Measurements from ENCODE around the gene RBM5. TPM values are rescaled to one million over a fixed set of nuclear protein-coding genes. Genes with fewer than 3 reads are reported as not detected.

RBM5 gene
- total RNA-seq (100 to 1,000 TPM; 127 to 136 TPM), polyA plus RNA-seq (36.9 TPM)

GRCh38 chr3:50088725-50089608 lies at the start of gene RBM5:
TSS of gene RBM5 (plus strand) at chr3:50088919. CDS start at chr3:50090435, 1,516 bp downstream.
- H3K27ac ChIP-seq (ENCODE audit: low read depth, low read length): peak within 1 kb of the TSS; percentile 99
- peaks cover 28% of the 10 kb centered on the region for H3K4me1 ChIP-seq (ENCODE audit: insufficient read depth, low read length)
- peak; percentile 85 to 94 (median 86) for DNase-seq
- peaks cover 33 to 43% (median 38%) of the 10 kb centered on the region in 3 donors for H3K4me1 Mint-ChIP-seq
- ChIA-PET CTCF (interaction anchor here (1.0 to 1.3 kb wide), 3 partner anchors 10 to 286 kb away, joined by 3 read pairs; partner anchors contain the start of gene INKA1), POLR2A (interaction anchor here (0.6 to 0.7 kb wide), 2 partner anchors 17 to 144 kb away, joined by 3 read pairs; no protein-coding TSS in a partner anchor)
- peaks cover 8 to 51% (median 19%) of the 10 kb centered on the region in 3 donors for H3K36me3 Mint-ChIP-seq
- peak within 1 kb of the TSS; percentile 92 to 98 (median 96) for H3K4me3 Mint-ChIP-seq
- H3K27me3 Mint-ChIP-seq: peaks cover 0 to 2% of the 10 kb centered on the region in 2 donors
- peak within 1 kb of the TSS; percentile 91 to 99 (median 98) for H3K27ac Mint-ChIP-seq
- peak within 1 kb of the TSS; percentile 100 for H3K4me3 ChIP-seq (ENCODE audit: low read length)
- no peaks in the 10 kb centered on the region for H3K9me3 Mint-ChIP-seq
- peaks cover 29% of the 10 kb centered on the region for H3K36me3 ChIP-seq (ENCODE audit: insufficient read depth, low read length)
- no peaks in the 10 kb centered on the region for H3K9me3 ChIP-seq (ENCODE audit: low read length)
- H3K27me3 ChIP-seq (ENCODE audit: insufficient read depth, low read length, poor library complexity, severe bottlenecking): no peaks in the 10 kb centered on the region

DNA sequence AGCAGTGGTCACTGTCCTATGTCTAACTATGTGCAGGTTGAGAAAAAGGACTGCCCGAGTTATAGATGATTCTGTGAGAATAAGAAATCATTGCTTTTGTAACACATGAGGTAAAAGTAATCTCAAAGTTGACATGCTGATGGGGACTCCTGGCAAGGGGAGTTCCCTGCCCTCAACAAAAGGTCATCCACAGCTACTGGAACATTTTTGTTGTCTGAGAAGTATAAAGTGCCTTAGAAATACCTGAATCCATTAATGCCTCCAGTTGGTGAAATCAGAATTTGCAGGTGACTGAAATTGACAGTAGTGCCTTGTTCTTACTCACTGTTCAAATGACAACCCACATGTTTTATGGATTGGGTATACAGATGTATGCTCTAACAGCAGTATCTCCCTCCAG lies 43.7 kb upstream of the RBM5 start:
- POLR2A ChIA-PET: no interaction called here
- Mint-ChIP-seq H3K27ac (peak overlapping the region in 4 of 8 donors; percentile 29 to 88 (median 46)), H3K4me1 (peaks cover 11 to 14% (median 11%) of the 10 kb centered on the region in 3 donors), H3K36me3 (peaks cover 0 to 52% (median 3%) of the 10 kb centered on the region in 3 donors), H3K9me3 (no peaks in the 10 kb centered on the region), H3K27me3 (peaks cover 0 to 2% of the 10 kb centered on the region in 2 donors), H3K4me3 (no peak overlapping the region)
- DNase-seq: no peak
- H3K4me3 ChIP-seq (ENCODE audit: low read length): no peak overlapping the region
- no peaks in the 10 kb centered on the region for H3K9me3 ChIP-seq (ENCODE audit: low read length)
- CTCF ChIA-PET: no interaction called here
- H3K27me3 ChIP-seq (ENCODE audit: insufficient read depth, low read length, poor library complexity, severe bottlenecking): no peaks in the 10 kb centered on the region
- peaks cover 9% of the 10 kb centered on the region for H3K36me3 ChIP-seq (ENCODE audit: insufficient read depth, low read length)
- H3K4me1 ChIP-seq (ENCODE audit: insufficient read depth, low read length): no peaks in the 10 kb centered on the region
- no peak overlapping the region for H3K27ac ChIP-seq (ENCODE audit: low read depth, low read length)

DNA sequence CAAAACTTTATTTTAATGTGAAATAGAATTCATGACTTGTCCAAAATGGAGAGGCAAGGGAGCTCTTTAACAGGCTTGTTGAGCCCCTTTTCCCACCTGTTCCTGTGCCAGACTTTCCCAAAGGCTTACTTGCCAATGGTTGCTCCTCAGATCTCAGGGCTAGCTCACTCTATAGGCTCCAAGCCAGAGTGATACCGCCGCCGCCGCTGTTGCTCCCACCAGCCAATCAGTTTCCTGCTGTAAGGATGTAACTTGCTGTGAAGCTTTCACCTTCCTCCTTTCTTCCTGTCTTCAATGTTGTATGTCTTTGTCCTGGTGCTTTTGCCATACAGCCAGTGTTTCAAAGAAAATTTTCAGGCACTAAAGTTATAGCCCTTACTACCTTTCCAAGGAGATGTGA lies 41.3 kb upstream of the RBM5 start:
- Histone ChIP-seq H3K4me3 (ENCODE audit: low read length) (no peak overlapping the region), H3K4me1 (ENCODE audit: insufficient read depth, low read length) (no peaks in the 10 kb centered on the region), H3K27me3 (ENCODE audit: insufficient read depth, low read length, poor library complexity, severe bottlenecking) (no peaks in the 10 kb centered on the region), H3K27ac (ENCODE audit: low read depth, low read length) (no peak overlapping the region), H3K9me3 (ENCODE audit: low read length) (no peaks in the 10 kb centered on the region), H3K36me3 (ENCODE audit: insufficient read depth, low read length) (peaks cover 10% of the 10 kb centered on the region)
- Mint-ChIP-seq H3K4me1 (peaks cover 0 to 6% (median 0%) of the 10 kb centered on the region in 3 donors), H3K27me3 (no peaks in the 10 kb centered on the region), H3K27ac (peak overlapping the region in 1 of 8 donors; percentile 38), H3K36me3 (peaks cover 0 to 62% (median 13%) of the 10 kb centered on the region in 3 donors), H3K4me3 (no peak overlapping the region), H3K9me3 (no peaks in the 10 kb centered on the region)
- DNase-seq: no peak
- POLR2A ChIA-PET: no interaction called here
- CTCF ChIA-PET: interaction anchor here (1.2 kb wide), 1 partner anchor 10 kb away, joined by 4 read pairs; no protein-coding TSS in a partner anchor

GRCh38 chr3:50050361-50050760 lies 38.4 kb upstream of the RBM5 start:
- Mint-ChIP-seq H3K4me1 (peaks cover 0 to 6% (median 0%) of the 10 kb centered on the region in 3 donors), H3K27me3 (peaks cover 0 to 2% of the 10 kb centered on the region in 2 donors), H3K27ac (peak overlapping the region in 3 of 8 donors; percentile 6 to 58 (median 7)), H3K36me3 (peaks cover 0 to 73% (median 19%) of the 10 kb centered on the region in 3 donors), H3K4me3 (no peak overlapping the region), H3K9me3 (no peaks in the 10 kb centered on the region)
- peaks cover 13% of the 10 kb centered on the region for H3K36me3 ChIP-seq (ENCODE audit: insufficient read depth, low read length)
- CTCF ChIA-PET: no interaction called here
- H3K27ac ChIP-seq (ENCODE audit: low read depth, low read length): no peak overlapping the region
- no peaks in the 10 kb centered on the region for H3K4me1 ChIP-seq (ENCODE audit: insufficient read depth, low read length)
- no peaks in the 10 kb centered on the region for H3K9me3 ChIP-seq (ENCODE audit: low read length)
- no peaks in the 10 kb centered on the region for H3K27me3 ChIP-seq (ENCODE audit: insufficient read depth, low read length, poor library complexity, severe bottlenecking)
- DNase-seq: no peak
- no peak overlapping the region for H3K4me3 ChIP-seq (ENCODE audit: low read length)
- POLR2A ChIA-PET: no interaction called here

- Histone ChIP-seq H3K36me3 (ENCODE audit: insufficient read depth, low read length) (peaks cover 49% of the 10 kb centered on the region), H3K4me3 (ENCODE audit: low read length) (no peak overlapping the region), H3K9me3 (ENCODE audit: low read length) (no peaks in the 10 kb centered on the region), H3K4me1 (ENCODE audit: insufficient read depth, low read length) (no peaks in the 10 kb centered on the region), H3K27ac (ENCODE audit: low read depth, low read length) (no peak overlapping the region), H3K27me3 (ENCODE audit: insufficient read depth, low read length, poor library complexity, severe bottlenecking) (no peaks in the 10 kb centered on the region)
- DNase-seq: no peak
- POLR2A ChIA-PET: no interaction called here
- peaks cover 14 to 79% (median 32%) of the 10 kb centered on the region in 3 donors for H3K36me3 Mint-ChIP-seq
- CTCF ChIA-PET: no interaction called here
- H3K9me3 Mint-ChIP-seq: no peaks in the 10 kb centered on the region
- H3K27me3 Mint-ChIP-seq: peaks cover 0 to 2% of the 10 kb centered on the region in 2 donors
- H3K4me3 Mint-ChIP-seq: no peak overlapping the region
- H3K4me1 Mint-ChIP-seq: no peaks in the 10 kb centered on the region
- H3K27ac Mint-ChIP-seq: peak overlapping the region in 1 of 8 donors; percentile 40
Observed at GRCh38 chr3:50057756-50058155, 31.0 kb upstream of the RBM5 start.

DNA sequence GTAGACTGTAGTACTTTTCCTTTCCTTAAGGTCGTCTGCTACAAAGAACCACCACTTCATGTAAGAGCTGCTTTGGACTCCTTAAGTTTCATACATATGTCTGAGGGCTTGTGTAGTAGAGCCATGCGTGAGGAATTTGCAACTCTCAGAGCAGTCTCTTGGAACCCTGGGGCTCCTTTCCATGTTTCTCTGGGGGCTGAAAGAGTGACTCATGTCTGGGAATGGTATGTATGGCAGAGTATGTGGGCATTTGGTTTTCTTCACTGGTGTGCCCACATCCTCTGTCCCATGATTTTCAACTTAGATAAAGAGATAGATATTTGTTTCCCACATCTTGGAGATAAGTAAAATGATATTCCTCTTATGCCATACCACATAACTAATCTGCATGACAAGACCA lies 20.6 kb upstream of the RBM5 start:
- no peak overlapping the region for H3K4me3 Mint-ChIP-seq
- H3K36me3 ChIP-seq (ENCODE audit: insufficient read depth, low read length): peaks cover 65% of the 10 kb centered on the region
- H3K27me3 Mint-ChIP-seq: no peaks in the 10 kb centered on the region
- H3K4me3 ChIP-seq (ENCODE audit: low read length): no peak overlapping the region
- no peaks in the 10 kb centered on the region for H3K9me3 ChIP-seq (ENCODE audit: low read length)
- H3K9me3 Mint-ChIP-seq: no peaks in the 10 kb centered on the region
- no peaks in the 10 kb centered on the region for H3K4me1 ChIP-seq (ENCODE audit: insufficient read depth, low read length)
- no peaks in the 10 kb centered on the region for H3K27me3 ChIP-seq (ENCODE audit: insufficient read depth, low read length, poor library complexity, severe bottlenecking)
- ChIA-PET CTCF (no interaction called here), POLR2A (no interaction called here)
- H3K27ac Mint-ChIP-seq: peak overlapping the region in 2 of 8 donors; percentile 1 to 23
- no peak overlapping the region for H3K27ac ChIP-seq (ENCODE audit: low read depth, low read length)
- no peaks in the 10 kb centered on the region for H3K4me1 Mint-ChIP-seq
- peaks cover 10 to 87% (median 40%) of the 10 kb centered on the region in 3 donors for H3K36me3 Mint-ChIP-seq
- no peak for DNase-seq

- DNase-seq: no peak
- Mint-ChIP-seq H3K36me3 (peaks cover 4 to 34% (median 12%) of the 10 kb centered on the region in 3 donors), H3K4me3 (no peak overlapping the region), H3K4me1 (peaks cover 11 to 19% (median 12%) of the 10 kb centered on the region in 3 donors), H3K27ac (peak overlapping the region; percentile 16 to 95 (median 61)), H3K9me3 (no peaks in the 10 kb centered on the region), H3K27me3 (no peaks in the 10 kb centered on the region)
- no peak overlapping the region for H3K4me3 ChIP-seq (ENCODE audit: low read length)
- H3K27me3 ChIP-seq (ENCODE audit: insufficient read depth, low read length, poor library complexity, severe bottlenecking): no peaks in the 10 kb centered on the region
- no peak overlapping the region for H3K27ac ChIP-seq (ENCODE audit: low read depth, low read length)
- H3K4me1 ChIP-seq (ENCODE audit: insufficient read depth, low read length): peaks cover 11% of the 10 kb centered on the region
- no peaks in the 10 kb centered on the region for H3K9me3 ChIP-seq (ENCODE audit: low read length)
- ChIA-PET CTCF (no interaction called here), POLR2A (interaction anchor here (0.6 kb wide), 1 partner anchor 19 kb away, joined by 3 read pairs; no protein-coding TSS in a partner anchor)
- peaks cover 8% of the 10 kb centered on the region for H3K36me3 ChIP-seq (ENCODE audit: insufficient read depth, low read length)
Observed at GRCh38 chr3:50078091-50078490, 10.6 kb upstream of the RBM5 start.

- Mint-ChIP-seq H3K4me3 (no peak overlapping the region), H3K27ac (peak overlapping the region; percentile 16 to 95 (median 36)), H3K27me3 (no peaks in the 10 kb centered on the region), H3K36me3 (peaks cover 4 to 29% (median 8%) of the 10 kb centered on the region in 3 donors), H3K4me1 (peaks cover 14 to 23% (median 16%) of the 10 kb centered on the region in 3 donors), H3K9me3 (no peaks in the 10 kb centered on the region)
- Histone ChIP-seq H3K27ac (ENCODE audit: low read depth, low read length) (no peak overlapping the region), H3K4me3 (ENCODE audit: low read length) (no peak overlapping the region), H3K36me3 (ENCODE audit: insufficient read depth, low read length) (peaks cover 2% of the 10 kb centered on the region), H3K9me3 (ENCODE audit: low read length) (no peaks in the 10 kb centered on the region), H3K27me3 (ENCODE audit: insufficient read depth, low read length, poor library complexity, severe bottlenecking) (no peaks in the 10 kb centered on the region), H3K4me1 (ENCODE audit: insufficient read depth, low read length) (peaks cover 14% of the 10 kb centered on the region)
- POLR2A ChIA-PET: interaction anchor here (0.6 kb wide), 1 partner anchor 18 kb away, joined by 3 read pairs; no protein-coding TSS in a partner anchor
- CTCF ChIA-PET: no interaction called here
- DNase-seq: no peak
Observed at GRCh38 chr3:50078622-50079021, 10.1 kb upstream of the RBM5 start.

Measured in CD8-positive, alpha-beta memory T cell (primary cell).